Effector CD8-positive, alpha-beta T cell (primary cell): ENCODE data around the gene EEFSEC.

Source experiments
- DNase-seq: peaks from one replicate; lab custom pipeline; 2025; lab: John Stamatoyannopoulos, UW

The EEFSEC gene

GRCh38 chr3:128368626-128369025 is 215.3 kb downstream of the EEFSEC start:
- no peak for DNase-seq

- DNase-seq = no peak
Observed at GRCh38 chr3:128369121-128369703, 215.9 kb downstream of the EEFSEC start.

GRCh38 chr3:128369881-128370642 is 216.8 kb downstream of the EEFSEC start:
- DNase-seq = no peak

- no peak for DNase-seq
Observed at GRCh38 chr3:128372281-128372680, 219.0 kb downstream of the EEFSEC start.

GRCh38 chr3:128372707-128373533 is 219.6 kb downstream of the EEFSEC start:
- DNase-seq = no peak

GRCh38 chr3:128374746-128375445 is 221.6 kb downstream of the EEFSEC start:
- no peak for DNase-seq

- no peak for DNase-seq
Observed at GRCh38 chr3:128376516-128376915, 223.2 kb downstream of the EEFSEC start.

GRCh38 chr3:128378631-128379347 is 225.5 kb downstream of the EEFSEC start:
- DNase-seq = no peak

- DNase-seq = no peak
Observed at GRCh38 chr3:128379367-128380160, 226.3 kb downstream of the EEFSEC start.

- no peak for DNase-seq
Observed at GRCh38 chr3:128380295-128380694, 227.0 kb downstream of the EEFSEC start.

- DNase-seq = no peak
Observed at GRCh38 chr3:128380719-128381118, 227.4 kb downstream of the EEFSEC start.

GRCh38 chr3:128381609-128382008 is 228.3 kb downstream of the EEFSEC start:
- DNase-seq = no peak

- no peak for DNase-seq
Observed at GRCh38 chr3:128382221-128382807, 229.0 kb downstream of the EEFSEC start.

- DNase-seq = no peak
Observed at GRCh38 chr3:128383316-128384235, 230.3 kb downstream of the EEFSEC start.

- DNase-seq = no peak
Observed at GRCh38 chr3:128385080-128385832, 232.0 kb downstream of the EEFSEC start.

GRCh38 chr3:128388932-128389331 is 235.7 kb downstream of the EEFSEC start:
- DNase-seq = no peak

- no peak for DNase-seq
Observed at GRCh38 chr3:128390867-128391266, 237.6 kb downstream of the EEFSEC start.

GRCh38 chr3:128392021-128392420 is 238.7 kb downstream of the EEFSEC start:
- no peak for DNase-seq
